HCT116 (cell line): ENCODE results near the gene NALCN.

ENCODE experiments used
- CEBPB ChIP-seq: IDR thresholded peaks from 2 replicates; pipeline ENCODE4 v1.6.1; 2012; ENCODE audit warnings: low read depth
- EZH2 ChIP-seq: fragments of 200-600 bp; sonication (generic); IDR thresholded peaks from 2 replicates; pipeline ENCODE4 v1.6.1; 2017; ENCODE audit warnings: antibody characterized with exemption, mixed run types
- JUND ChIP-seq: IDR thresholded peaks from 2 replicates; pipeline ENCODE4 v1.6.1; 2012
- POLR2AphosphoS5 ChIP-seq: IDR thresholded peaks from 2 replicates; pipeline ENCODE4 v1.6.1; 2011; ENCODE audit warnings: mild to moderate bottlenecking, low read depth, low read length, moderate library complexity
- YY1 ChIP-seq: IDR thresholded peaks from 2 replicates; pipeline ENCODE4 v1.6.1; 2011; ENCODE audit warnings: low read length, low read depth, moderate library complexity, mild to moderate bottlenecking; ENCODE audit not compliant: insufficient replicate concordance; ENCODE audit errors: extremely low read depth
- ZNF274 ChIP-seq: fragments of 200-500 bp; sonication (Bioruptor generic); IDR thresholded peaks from 2 replicates; pipeline ENCODE4 v1.6.1; 2014; ENCODE audit warnings: mild to moderate bottlenecking, low read depth, low read length, inconsistent platforms
- TF ChIP-seq, protein P1 (sequence below): IDR thresholded peaks from 2 replicates; pipeline ENCODE4 v1.6.1; 2012; ENCODE audit warnings: low read depth
- TF ChIP-seq, protein P2 (sequence below), 3 experiments: fragments of 200-600 bp in 1 of 3; sonication (generic) in 1 of 3; IDR thresholded peaks in 2 of 3; conservative IDR thresholded peaks in 1 of 3; 2 replicates each; pipeline ENCODE4 v1.5.1; 2012 to 2017; ENCODE audit warnings: low read depth in 2 of 3, low read length in 2 of 3, antibody characterized with exemption in 1 of 3, borderline replicate concordance in 1 of 3, control low read depth in 1 of 3, mild to moderate bottlenecking in 1 of 3, mixed read lengths in 1 of 3, mixed run types in 1 of 3, moderate library complexity in 1 of 3; ENCODE audit not compliant: insufficient read depth in 1 of 3
- TF ChIP-seq, protein P3 (sequence below): IDR thresholded peaks from 2 replicates; pipeline ENCODE4 v1.6.1; 2012

GRCh38 chr13:101202590-101202989 lies 213.7 kb downstream of the NALCN start:
- TF ChIP-seq, protein P1, sequence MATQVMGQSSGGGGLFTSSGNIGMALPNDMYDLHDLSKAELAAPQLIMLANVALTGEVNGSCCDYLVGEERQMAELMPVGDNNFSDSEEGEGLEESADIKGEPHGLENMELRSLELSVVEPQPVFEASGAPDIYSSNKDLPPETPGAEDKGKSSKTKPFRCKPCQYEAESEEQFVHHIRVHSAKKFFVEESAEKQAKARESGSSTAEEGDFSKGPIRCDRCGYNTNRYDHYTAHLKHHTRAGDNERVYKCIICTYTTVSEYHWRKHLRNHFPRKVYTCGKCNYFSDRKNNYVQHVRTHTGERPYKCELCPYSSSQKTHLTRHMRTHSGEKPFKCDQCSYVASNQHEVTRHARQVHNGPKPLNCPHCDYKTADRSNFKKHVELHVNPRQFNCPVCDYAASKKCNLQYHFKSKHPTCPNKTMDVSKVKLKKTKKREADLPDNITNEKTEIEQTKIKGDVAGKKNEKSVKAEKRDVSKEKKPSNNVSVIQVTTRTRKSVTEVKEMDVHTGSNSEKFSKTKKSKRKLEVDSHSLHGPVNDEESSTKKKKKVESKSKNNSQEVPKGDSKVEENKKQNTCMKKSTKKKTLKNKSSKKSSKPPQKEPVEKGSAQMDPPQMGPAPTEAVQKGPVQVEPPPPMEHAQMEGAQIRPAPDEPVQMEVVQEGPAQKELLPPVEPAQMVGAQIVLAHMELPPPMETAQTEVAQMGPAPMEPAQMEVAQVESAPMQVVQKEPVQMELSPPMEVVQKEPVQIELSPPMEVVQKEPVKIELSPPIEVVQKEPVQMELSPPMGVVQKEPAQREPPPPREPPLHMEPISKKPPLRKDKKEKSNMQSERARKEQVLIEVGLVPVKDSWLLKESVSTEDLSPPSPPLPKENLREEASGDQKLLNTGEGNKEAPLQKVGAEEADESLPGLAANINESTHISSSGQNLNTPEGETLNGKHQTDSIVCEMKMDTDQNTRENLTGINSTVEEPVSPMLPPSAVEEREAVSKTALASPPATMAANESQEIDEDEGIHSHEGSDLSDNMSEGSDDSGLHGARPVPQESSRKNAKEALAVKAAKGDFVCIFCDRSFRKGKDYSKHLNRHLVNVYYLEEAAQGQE = no peak
- TF ChIP-seq CEBPB (no peak), ZNF274 (no peak), EZH2 (no peak), YY1 (no peak), POLR2AphosphoS5 (no peak), JUND (no peak)
- TF ChIP-seq, protein P2, sequence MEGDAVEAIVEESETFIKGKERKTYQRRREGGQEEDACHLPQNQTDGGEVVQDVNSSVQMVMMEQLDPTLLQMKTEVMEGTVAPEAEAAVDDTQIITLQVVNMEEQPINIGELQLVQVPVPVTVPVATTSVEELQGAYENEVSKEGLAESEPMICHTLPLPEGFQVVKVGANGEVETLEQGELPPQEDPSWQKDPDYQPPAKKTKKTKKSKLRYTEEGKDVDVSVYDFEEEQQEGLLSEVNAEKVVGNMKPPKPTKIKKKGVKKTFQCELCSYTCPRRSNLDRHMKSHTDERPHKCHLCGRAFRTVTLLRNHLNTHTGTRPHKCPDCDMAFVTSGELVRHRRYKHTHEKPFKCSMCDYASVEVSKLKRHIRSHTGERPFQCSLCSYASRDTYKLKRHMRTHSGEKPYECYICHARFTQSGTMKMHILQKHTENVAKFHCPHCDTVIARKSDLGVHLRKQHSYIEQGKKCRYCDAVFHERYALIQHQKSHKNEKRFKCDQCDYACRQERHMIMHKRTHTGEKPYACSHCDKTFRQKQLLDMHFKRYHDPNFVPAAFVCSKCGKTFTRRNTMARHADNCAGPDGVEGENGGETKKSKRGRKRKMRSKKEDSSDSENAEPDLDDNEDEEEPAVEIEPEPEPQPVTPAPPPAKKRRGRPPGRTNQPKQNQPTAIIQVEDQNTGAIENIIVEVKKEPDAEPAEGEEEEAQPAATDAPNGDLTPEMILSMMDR (IDR thresholded peaks at IDR 0.05 in 2 of 3, conservative IDR thresholded peaks at IDR 0.05 in 1 of 3; ENCODE audit: borderline replicate concordance in 1 of 3, insufficient read depth in 1 of 3, low read depth in 2 of 3, low read length in 2 of 3) = no peak
- TF ChIP-seq, protein P3, sequence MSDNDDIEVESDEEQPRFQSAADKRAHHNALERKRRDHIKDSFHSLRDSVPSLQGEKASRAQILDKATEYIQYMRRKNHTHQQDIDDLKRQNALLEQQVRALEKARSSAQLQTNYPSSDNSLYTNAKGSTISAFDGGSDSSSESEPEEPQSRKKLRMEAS = no peak
